Panc1 (cell line): ENCODE measurements around the gene ACOT12. TPM values are rescaled to one million over a fixed set of nuclear protein-coding genes. Genes with fewer than 3 reads are reported as not detected.

Experiments used
- ATAC-seq: fragments of 200-7000 bp; cut with Tn5 transposase; 2 replicates; pipeline ENCODE4 v1.9.1; 2020; ENCODE audit warnings: mild to moderate bottlenecking, moderate library complexity
- BruUV-seq: library from RNA; stranded (reverse); fragments of 400-500 nt; replicated peaks from 2 replicates; lab custom pipeline; 2021; lab: Mats Ljungman, UMichigan
- CTCF ChIA-PET: fragments of 300-600 bp; sonication (Branson Sonifier 250); formaldehyde crosslinking; loops from one replicate; lab custom pipeline; 2022; ENCODE audit warnings: antibody characterized with exemption; lab: Charles Lee
- POLR2A ChIA-PET: fragments of 300-600 bp; sonication (Branson Sonifier 250); formaldehyde crosslinking; loops from one replicate; lab custom pipeline; 2022; ENCODE audit warnings: antibody characterized with exemption; lab: Charles Lee
- DNase-seq: peaks from one replicate; pipeline ENCODE4 v3.0.0-alpha.2; 2010; ENCODE audit warnings: low read depth, low spot score
- H3K27ac ChIP-seq: 2 replicates; pipeline ENCODE4 v1.5.1; 2011; ENCODE audit warnings: mild to moderate bottlenecking, low read length, inconsistent platforms
- H3K27me3 ChIP-seq: fragments of 200-500 bp; sonication (Bioruptor generic); 2 replicates; pipeline ENCODE4 v1.6.0; 2014; ENCODE audit warnings: low read length, inconsistent platforms; ENCODE audit not compliant: control insufficient read depth, insufficient read depth
- H3K36me3 ChIP-seq: fragments of 200-500 bp; sonication (Bioruptor generic); 2 replicates; pipeline ENCODE4 v1.5.1; 2014; ENCODE audit warnings: inconsistent platforms, mild to moderate bottlenecking, low read length, moderate library complexity; ENCODE audit not compliant: control insufficient read depth, insufficient read depth
- H3K4me1 ChIP-seq: 2 replicates; pipeline ENCODE4 v1.5.1; 2011; ENCODE audit warnings: inconsistent platforms, mild to moderate bottlenecking, low read length, moderate library complexity; ENCODE audit not compliant: control insufficient read depth, insufficient read depth
- H3K4me3 ChIP-seq, 2 experiments: 2 replicates each; pipeline ENCODE4 v1.5.1; 2011 to 2012; ENCODE audit warnings: low read depth in 2 of 2, low read length in 2 of 2, mild to moderate bottlenecking in 2 of 2, inconsistent platforms in 1 of 2, moderate library complexity in 1 of 2
- H3K9me3 ChIP-seq: fragments of 200-500 bp; sonication (Bioruptor generic); 2 replicates; pipeline ENCODE4 v1.5.1; 2014; ENCODE audit warnings: low read depth, mild to moderate bottlenecking, inconsistent platforms, low read length, moderate library complexity; ENCODE audit not compliant: control insufficient read depth, insufficient read depth
- CTCF ChIP-seq: fragments of 450-650 bp; IDR thresholded peaks from 2 replicates; pipeline ENCODE4 v1.5.1; 2017; ENCODE audit warnings: mild to moderate bottlenecking
- POLR2AphosphoS5 ChIP-seq: IDR thresholded peaks from 2 replicates; pipeline ENCODE4 v1.6.1; 2012; ENCODE audit warnings: mild to moderate bottlenecking, low read depth, low read length, moderate library complexity
- SIN3A ChIP-seq: IDR thresholded peaks from 2 replicates; pipeline ENCODE4 v1.6.1; 2012; ENCODE audit warnings: low read depth, mild to moderate bottlenecking, low read length, moderate library complexity, borderline replicate concordance; ENCODE audit not compliant: insufficient read depth
- TCF7L2 ChIP-seq: IDR thresholded peaks from 2 replicates; pipeline ENCODE4 v1.6.1; 2011; ENCODE audit warnings: mild to moderate bottlenecking, low read depth, low read length, inconsistent platforms
- in situ Hi-C: cut with HindIII; loops from 2 replicates; pipeline ENCODE4 v1.10.0; 2016; ENCODE audit warnings: low sequenced_read_pairs, low pct_unique_long_range_greater_than_20kb
- intact Hi-C: fragments of 100-400 bp; cut with micrococcal nuclease; formaldehyde crosslinking; loops from one replicate; pipeline ENCODE4 v1.10.0; 2022; ENCODE audit not compliant: unreplicated experiment
- total RNA-seq: library from RNA; stranded (reverse); gene quantifications from one replicate; pipeline ENCODE4 v1.2.1, GENCODE V29; 2021; ENCODE audit not compliant: unreplicated experiment
- TF ChIP-seq, protein P1 (sequence below), 2 experiments: IDR thresholded peaks; 2 replicates each; pipeline ENCODE4 v1.6.1; 2011 to 2012; ENCODE audit warnings: low read depth in 2 of 2, control low read depth in 1 of 2, low read length in 1 of 2, mild to moderate bottlenecking in 1 of 2, moderate library complexity in 1 of 2; ENCODE audit not compliant: insufficient read depth in 1 of 2

ACOT12 gene
- total RNA-seq, 1 experiment from 2014 or later = 0.74 TPM

DNA sequence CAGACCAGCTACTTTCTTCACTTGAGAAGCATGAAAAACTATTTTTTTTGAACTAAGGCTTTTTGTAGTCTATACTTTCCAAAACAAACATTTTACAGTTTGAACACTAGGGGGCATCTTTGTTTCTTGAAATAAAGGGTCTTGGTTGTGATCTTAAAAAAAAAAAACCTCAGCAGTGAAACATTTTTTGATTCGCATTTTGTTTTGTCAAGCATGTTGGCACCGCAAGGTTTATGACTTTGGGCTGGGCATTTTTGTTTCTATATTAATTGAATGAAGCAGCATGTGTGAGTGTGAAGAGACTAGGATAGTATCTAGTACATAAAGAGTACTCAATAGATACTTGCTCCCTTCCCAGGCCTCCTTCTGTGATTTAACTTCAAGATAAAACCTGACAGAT lies 31.6 kb upstream of the ACOT12 start:
- BruUV-seq = no TSS peak
- H3K9me3 ChIP-seq = no peaks in the 10 kb centered on the region
- ATAC-seq (no peak), DNase-seq (no peak)
- H3K27ac ChIP-seq = no peak overlapping the region
- peak; percentile 61; the same call in 1 of the 2 replicates for TF ChIP-seq CTCF
- TF ChIP-seq, protein P1, sequence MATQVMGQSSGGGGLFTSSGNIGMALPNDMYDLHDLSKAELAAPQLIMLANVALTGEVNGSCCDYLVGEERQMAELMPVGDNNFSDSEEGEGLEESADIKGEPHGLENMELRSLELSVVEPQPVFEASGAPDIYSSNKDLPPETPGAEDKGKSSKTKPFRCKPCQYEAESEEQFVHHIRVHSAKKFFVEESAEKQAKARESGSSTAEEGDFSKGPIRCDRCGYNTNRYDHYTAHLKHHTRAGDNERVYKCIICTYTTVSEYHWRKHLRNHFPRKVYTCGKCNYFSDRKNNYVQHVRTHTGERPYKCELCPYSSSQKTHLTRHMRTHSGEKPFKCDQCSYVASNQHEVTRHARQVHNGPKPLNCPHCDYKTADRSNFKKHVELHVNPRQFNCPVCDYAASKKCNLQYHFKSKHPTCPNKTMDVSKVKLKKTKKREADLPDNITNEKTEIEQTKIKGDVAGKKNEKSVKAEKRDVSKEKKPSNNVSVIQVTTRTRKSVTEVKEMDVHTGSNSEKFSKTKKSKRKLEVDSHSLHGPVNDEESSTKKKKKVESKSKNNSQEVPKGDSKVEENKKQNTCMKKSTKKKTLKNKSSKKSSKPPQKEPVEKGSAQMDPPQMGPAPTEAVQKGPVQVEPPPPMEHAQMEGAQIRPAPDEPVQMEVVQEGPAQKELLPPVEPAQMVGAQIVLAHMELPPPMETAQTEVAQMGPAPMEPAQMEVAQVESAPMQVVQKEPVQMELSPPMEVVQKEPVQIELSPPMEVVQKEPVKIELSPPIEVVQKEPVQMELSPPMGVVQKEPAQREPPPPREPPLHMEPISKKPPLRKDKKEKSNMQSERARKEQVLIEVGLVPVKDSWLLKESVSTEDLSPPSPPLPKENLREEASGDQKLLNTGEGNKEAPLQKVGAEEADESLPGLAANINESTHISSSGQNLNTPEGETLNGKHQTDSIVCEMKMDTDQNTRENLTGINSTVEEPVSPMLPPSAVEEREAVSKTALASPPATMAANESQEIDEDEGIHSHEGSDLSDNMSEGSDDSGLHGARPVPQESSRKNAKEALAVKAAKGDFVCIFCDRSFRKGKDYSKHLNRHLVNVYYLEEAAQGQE (IDR thresholded peaks at IDR 0.05; ENCODE audit: insufficient read depth in 1 of 2, low read depth in 2 of 2, low read length in 1 of 2) = no peak
- ChIA-PET POLR2A (no interaction called here), CTCF (interaction anchor here (0.7 kb wide), 7 partner anchors 34 to 752 kb away, joined by 3 to 5 read pairs (median 5); no protein-coding TSS in a partner anchor)
- in situ Hi-C loops = no loop called here
- peaks cover 27% of the 10 kb centered on the region for H3K4me1 ChIP-seq
- intact Hi-C loops = loop anchor here (5.0 to 10.0 kb wide), 3 partner anchors 322 to 799 kb away; no protein-coding TSS in a partner anchor
- no peaks in the 10 kb centered on the region for H3K27me3 ChIP-seq
- H3K4me3 ChIP-seq = no peak overlapping the region
- no peaks in the 10 kb centered on the region for H3K36me3 ChIP-seq

DNA sequence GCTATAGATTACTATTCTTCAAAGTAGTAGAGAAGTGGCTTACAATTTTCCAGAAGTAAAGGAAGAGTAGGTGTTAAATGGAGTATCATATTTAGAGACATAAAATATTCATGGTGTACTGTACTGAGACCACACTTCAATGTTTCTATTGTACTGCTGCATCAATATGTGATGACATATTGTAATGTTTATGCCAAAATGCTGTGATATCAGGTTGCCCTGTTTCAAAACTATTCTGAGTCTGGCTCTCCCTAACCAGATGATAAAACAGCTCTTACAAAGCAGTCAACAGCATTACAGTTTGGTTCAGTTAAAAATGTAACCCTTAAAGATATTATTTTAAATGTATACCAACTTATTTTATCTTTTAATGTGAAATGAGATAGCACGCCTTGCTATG lies 30.8 kb upstream of the ACOT12 start:
- Histone ChIP-seq H3K36me3 (no peaks in the 10 kb centered on the region), H3K9me3 (no peaks in the 10 kb centered on the region), H3K27me3 (no peaks in the 10 kb centered on the region), H3K4me3 (no peak overlapping the region), H3K27ac (no peak overlapping the region; the same call in 1 of the 2 replicates), H3K4me1 (peaks cover 34% of the 10 kb centered on the region)
- TF ChIP-seq SIN3A = no peak
- TF ChIP-seq, protein P1 (IDR thresholded peaks at IDR 0.05; ENCODE audit: insufficient read depth in 1 of 2, low read depth in 2 of 2, low read length in 1 of 2) = no peak
- TF ChIP-seq TCF7L2 = no peak
- no peak for TF ChIP-seq CTCF
- TF ChIP-seq POLR2AphosphoS5 = no peak
- ATAC-seq (no peak), DNase-seq (no peak)
- BruUV-seq = no TSS peak
- CTCF ChIA-PET = interaction anchor here (0.7 kb wide), 1 partner anchor 41 kb away, joined by 3 read pairs; no protein-coding TSS in a partner anchor
- in situ Hi-C loops = no loop called here
- intact Hi-C loops = loop anchor here (5.0 to 10.0 kb wide), 3 partner anchors 323 to 800 kb away; no protein-coding TSS in a partner anchor
- POLR2A ChIA-PET = no interaction called here
